Lower lobe of right lung (tissue), 2 donors: Measurements from ENCODE around the gene PTPRN2. TPM values are rescaled to one million over a fixed set of nuclear protein-coding genes. Genes with fewer than 3 reads are reported as not detected.

Experiments
- ATAC-seq, 2 donors: fragments of 200-7000 bp; cut with Tn5 transposase; one replicate each; pipeline ENCODE4 v1.9.1; 2020 to 2022; ENCODE audit warnings: mild to moderate bottlenecking in 2 of 2, moderate library complexity in 2 of 2
- DNase-seq: peaks from one replicate; pipeline ENCODE4 v3.0.0-alpha.2; 2020
- H3K27ac ChIP-seq: fragments of 200-600 bp; one replicate; pipeline ENCODE4 v1.8.0; 2022
- H3K27me3 ChIP-seq: fragments of 200-600 bp; one replicate; pipeline ENCODE4 v1.8.0; 2022; ENCODE audit warnings: low read depth
- H3K36me3 ChIP-seq: fragments of 200-600 bp; one replicate; pipeline ENCODE4 v1.8.0; 2022; ENCODE audit warnings: mild to moderate bottlenecking
- H3K4me1 ChIP-seq: fragments of 200-600 bp; one replicate; pipeline ENCODE4 v1.8.0; 2022
- H3K4me3 ChIP-seq: fragments of 200-600 bp; one replicate; pipeline ENCODE4 v1.8.0; 2022; ENCODE audit warnings: mild to moderate bottlenecking
- H3K9me3 ChIP-seq: fragments of 200-600 bp; one replicate; pipeline ENCODE4 v1.8.0; 2022
- intact Hi-C: fragments of 100-400 bp; cut with DNase I; formaldehyde crosslinking; loops from one replicate; pipeline ENCODE4 v1.11.0; 2022
- total RNA-seq: library from RNA; stranded (reverse); fragmentation: NEBNext Ultra II Directional; extraction: Animal tissue kit (Norgen Biotek cat#: 25700); gene quantifications from one replicate; pipeline ENCODE4 v1.2.1, GENCODE V29; 2021
- TF ChIP-seq, protein P1 (sequence below): fragments of 200-600 bp; IDR thresholded peaks from one replicate; pipeline ENCODE4 v1.8.0; 2022; ENCODE audit warnings: antibody characterized with exemption, mild to moderate bottlenecking
- donor health status: DM: no; HTN: yes; CAD: no; lungs with severe emphysema.

PTPRN2 gene
- total RNA-seq, 1 donor from 2014 or later, result 6.8 TPM

DNA sequence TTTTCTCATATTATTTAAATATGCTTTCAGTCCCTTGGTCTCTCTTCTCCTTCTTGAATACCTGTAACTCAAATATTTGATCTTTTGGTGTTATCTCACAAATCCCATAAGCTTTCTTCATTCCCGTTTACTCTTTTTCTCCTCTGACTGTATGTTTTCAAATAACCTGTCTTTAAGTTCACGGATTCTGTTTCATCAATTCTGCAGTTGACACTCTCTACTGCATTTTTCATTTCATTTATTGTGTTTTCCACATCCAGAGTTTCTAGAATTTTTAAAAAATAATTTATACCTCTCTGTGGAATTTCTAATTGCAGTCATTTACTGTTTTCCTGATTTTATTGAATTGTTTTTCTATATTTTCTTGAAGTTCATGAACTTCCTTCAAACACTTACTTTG lies 298.4 kb downstream of the PTPRN2 start:
- TF ChIP-seq, protein P1, sequence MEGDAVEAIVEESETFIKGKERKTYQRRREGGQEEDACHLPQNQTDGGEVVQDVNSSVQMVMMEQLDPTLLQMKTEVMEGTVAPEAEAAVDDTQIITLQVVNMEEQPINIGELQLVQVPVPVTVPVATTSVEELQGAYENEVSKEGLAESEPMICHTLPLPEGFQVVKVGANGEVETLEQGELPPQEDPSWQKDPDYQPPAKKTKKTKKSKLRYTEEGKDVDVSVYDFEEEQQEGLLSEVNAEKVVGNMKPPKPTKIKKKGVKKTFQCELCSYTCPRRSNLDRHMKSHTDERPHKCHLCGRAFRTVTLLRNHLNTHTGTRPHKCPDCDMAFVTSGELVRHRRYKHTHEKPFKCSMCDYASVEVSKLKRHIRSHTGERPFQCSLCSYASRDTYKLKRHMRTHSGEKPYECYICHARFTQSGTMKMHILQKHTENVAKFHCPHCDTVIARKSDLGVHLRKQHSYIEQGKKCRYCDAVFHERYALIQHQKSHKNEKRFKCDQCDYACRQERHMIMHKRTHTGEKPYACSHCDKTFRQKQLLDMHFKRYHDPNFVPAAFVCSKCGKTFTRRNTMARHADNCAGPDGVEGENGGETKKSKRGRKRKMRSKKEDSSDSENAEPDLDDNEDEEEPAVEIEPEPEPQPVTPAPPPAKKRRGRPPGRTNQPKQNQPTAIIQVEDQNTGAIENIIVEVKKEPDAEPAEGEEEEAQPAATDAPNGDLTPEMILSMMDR, result no peak
- no peaks in the 10 kb centered on the region for H3K27me3 ChIP-seq
- no peak overlapping the region for H3K4me3 ChIP-seq
- no peak for ATAC-seq
- no peak for DNase-seq
- intact Hi-C loops, result no loop called here
- no peaks in the 10 kb centered on the region for H3K4me1 ChIP-seq
- no peak overlapping the region for H3K27ac ChIP-seq
- H3K36me3 ChIP-seq, result no peaks in the 10 kb centered on the region
- peaks cover 29% of the 10 kb centered on the region for H3K9me3 ChIP-seq

- ATAC-seq (no peak), DNase-seq (no peak)
- H3K27ac ChIP-seq, result no peak overlapping the region
- no peaks in the 10 kb centered on the region for H3K4me1 ChIP-seq
- H3K4me3 ChIP-seq, result no peak overlapping the region
- H3K36me3 ChIP-seq, result no peaks in the 10 kb centered on the region
- TF ChIP-seq, protein P1, result no peak
- intact Hi-C loops, result no loop called here
- H3K27me3 ChIP-seq, result no peaks in the 10 kb centered on the region
- H3K9me3 ChIP-seq, result peaks cover 29% of the 10 kb centered on the region
Measured at GRCh38 chr7:158286210-158286609, 301.4 kb downstream of the PTPRN2 start.

GRCh38 chr7:158285383-158285770 lies 302.2 kb downstream of the PTPRN2 start:
- H3K27ac ChIP-seq, result no peak overlapping the region
- TF ChIP-seq, protein P1, result no peak
- DNase-seq (no peak), ATAC-seq (no peak)
- no peak overlapping the region for H3K4me3 ChIP-seq
- no peaks in the 10 kb centered on the region for H3K27me3 ChIP-seq
- no peaks in the 10 kb centered on the region for H3K4me1 ChIP-seq
- intact Hi-C loops, result no loop called here
- no peaks in the 10 kb centered on the region for H3K36me3 ChIP-seq
- peaks cover 29% of the 10 kb centered on the region for H3K9me3 ChIP-seq

GRCh38 chr7:158284617-158285382 lies 302.8 kb downstream of the PTPRN2 start:
- Histone ChIP-seq H3K9me3 (peaks cover 29% of the 10 kb centered on the region), H3K36me3 (no peaks in the 10 kb centered on the region), H3K27me3 (no peaks in the 10 kb centered on the region), H3K27ac (no peak overlapping the region), H3K4me1 (no peaks in the 10 kb centered on the region), H3K4me3 (no peak overlapping the region)
- TF ChIP-seq, protein P1, result no peak
- intact Hi-C loops, result no loop called here
- ATAC-seq, result no peak
- no peak for DNase-seq

- Histone ChIP-seq H3K27me3 (no peaks in the 10 kb centered on the region), H3K4me1 (no peaks in the 10 kb centered on the region), H3K36me3 (no peaks in the 10 kb centered on the region), H3K9me3 (peaks cover 29% of the 10 kb centered on the region), H3K4me3 (no peak overlapping the region), H3K27ac (no peak overlapping the region)
- ATAC-seq, result peak in 1 of 2 donors; percentile 37
- no peak for DNase-seq
- TF ChIP-seq, protein P1, result no peak
- intact Hi-C loops, result no loop called here
Measured at GRCh38 chr7:158284121-158284520, 303.5 kb downstream of the PTPRN2 start.
